ENCODE measurements around the gene DMBT1.

GRCh38 chr10:122636953-122637352 lies 76.4 kb downstream of the DMBT1 start:
- TF ChIP-seq CTCF (conservative IDR thresholded peaks at IDR 0.05) (no peak), ZFX (IDR thresholded peaks at IDR 0.05) (no peak)
